HG02588 (cell line): ENCODE measurements around the gene TEX38.
A peak's percentile ranks its signal among the peaks of the same experiment; 100 is the strongest.
"Not testable (repeated sequence)": the region's sequence is repeated elsewhere in the genome, so short reads cannot be mapped to it uniquely, and the experiment has no call there.

ENCODE experiments used
- ATAC-seq: cut with Tn5 transposase; IDR thresholded peaks from one replicate; pipeline ENCODE4 v1.9.1; 2021; ENCODE audit warnings: mild to moderate bottlenecking, moderate library complexity; ENCODE audit not compliant: unreplicated experiment

The TEX38 gene

GRCh38 chr1:46687093-46687659 lies 15.5 kb downstream of the TEX38 start:
- ATAC-seq = no peak

- ATAC-seq = no peak
These were observed 16.4 kb downstream of the TEX38 start for GRCh38 chr1:46687921-46688509.

- no peak for ATAC-seq
These were observed 17.7 kb downstream of the TEX38 start for GRCh38 chr1:46689356-46689755.

GRCh38 chr1:46689897-46690296 lies 18.2 kb downstream of the TEX38 start:
- ATAC-seq = no peak

GRCh38 chr1:46690931-46691421 lies 19.3 kb downstream of the TEX38 start:
- ATAC-seq = no peak

GRCh38 chr1:46691997-46692790 lies 20.5 kb downstream of the TEX38 start:
- ATAC-seq = no peak

- no peak for ATAC-seq
These were observed 21.4 kb downstream of the TEX38 start for GRCh38 chr1:46692811-46693770.

GRCh38 chr1:46694676-46695075 lies 23.0 kb downstream of the TEX38 start:
- ATAC-seq = not testable (repeated sequence)

- ATAC-seq = no peak
These were observed 25.4 kb downstream of the TEX38 start for GRCh38 chr1:46697053-46697452.

GRCh38 chr1:46699666-46700065 lies 28.0 kb downstream of the TEX38 start:
- no peak for ATAC-seq

GRCh38 chr1:46703927-46704641 lies 32.4 kb downstream of the TEX38 start:
- no peak for ATAC-seq

GRCh38 chr1:46705408-46705807 lies 33.8 kb downstream of the TEX38 start:
- no peak for ATAC-seq

GRCh38 chr1:46708121-46708520 lies 36.5 kb downstream of the TEX38 start:
- no peak for ATAC-seq

GRCh38 chr1:46714976-46715375 lies 43.3 kb downstream of the TEX38 start:
- ATAC-seq = no peak

- ATAC-seq = no peak
These were observed 46.0 kb downstream of the TEX38 start for GRCh38 chr1:46717654-46718053.

GRCh38 chr1:46718340-46718726 lies 46.7 kb downstream of the TEX38 start:
- ATAC-seq = no peak

- ATAC-seq = peak; percentile 98
These were observed 47.3 kb downstream of the TEX38 start, which contains the start of gene EFCAB14 for GRCh38 chr1:46718727-46719622. Gene EFCAB14 (minus strand): TSS chr1:46719114. CDS start chr1:46718087, 1,027 bp downstream.

GRCh38 chr1:46719689-46720088 lies 48.0 kb downstream of the TEX38 start:
- no peak for ATAC-seq

GRCh38 chr1:46720319-46720718 lies 48.7 kb downstream of the TEX38 start:
- not testable (repeated sequence) for ATAC-seq
